Thyroid gland (tissue), 4 donors: ENCODE measurements around the gene NEXN.

Experiments
- CTCF ChIP-seq, 6 experiments: fragments of 200-600 bp in 3 of 6; fragments of 450-650 bp in 3 of 6; sonication (generic) in 3 of 6; IDR thresholded peaks; one replicate each; pipeline ENCODE4 v1.5.1; 2016 to 2019; ENCODE audit warnings: antibody characterized with exemption in 6 of 6, mild to moderate bottlenecking in 2 of 6, inconsistent platforms in 1 of 6, moderate library complexity in 1 of 6
- POLR2A ChIP-seq, 2 donors: fragments of 450-650 bp; IDR thresholded peaks; one replicate each; pipeline ENCODE4 v1.6.1; 2017; ENCODE audit warnings: antibody characterized with exemption in 2 of 2, mild to moderate bottlenecking in 2 of 2, moderate library complexity in 1 of 2

GRCh38 chr1:77956464-77956863, 68.0 kb downstream of the NEXN start:
- TF ChIP-seq CTCF (IDR thresholded peaks at IDR 0.05) (no peak), POLR2A (IDR thresholded peaks at IDR 0.05) (no peak)
